ENCODE data around the gene SPEF2. TPM values are rescaled to one million over a fixed set of nuclear protein-coding genes. Genes with fewer than 3 reads are reported as not detected.

The SPEF2 gene
- polyA plus RNA-seq, 1 donor from 2014 or later: 18.5 TPM

DNA sequence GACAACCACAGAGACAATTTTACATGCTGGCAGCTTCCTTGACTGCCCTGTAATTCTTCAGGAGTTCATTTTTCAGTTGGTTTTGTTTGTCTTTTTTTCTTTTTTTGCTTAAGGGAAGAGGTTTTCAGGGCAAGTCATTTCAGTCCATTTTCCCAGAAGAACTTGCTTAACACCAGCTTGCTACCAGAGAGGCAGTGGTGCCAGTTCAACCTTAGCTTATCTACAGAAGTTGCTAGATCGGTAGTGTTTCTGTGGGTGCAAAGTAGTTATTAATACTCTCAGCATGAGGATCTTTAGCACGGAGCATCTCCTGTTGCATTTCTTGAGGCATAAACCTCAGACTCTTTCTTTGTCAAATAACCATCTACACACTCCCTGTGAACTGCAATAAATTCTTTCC lies 1.1 kb downstream of the SPEF2 start:
- Histone ChIP-seq H3K9ac (ENCODE audit: low read length) (no peak overlapping the region), H3K36me3 (ENCODE audit: insufficient read depth, low read length) (no peaks in the 10 kb centered on the region), H3K27me3 (ENCODE audit: insufficient read depth, low read depth, low read length) (no peaks in the 10 kb centered on the region), H3K4me2 (ENCODE audit: low read length) (peak overlapping the region; percentile 60), H3K79me2 (replicated peaks; ENCODE audit: insufficient read depth, low read length) (no peaks in the 10 kb centered on the region), H2AFZ (ENCODE audit: low read depth, low read length) (no peak overlapping the region), H3K9me2 (ENCODE audit: insufficient read depth, low read length) (no peaks in the 10 kb centered on the region), H3F3A (ENCODE audit: insufficient read depth, low read length, poor library complexity, severe bottlenecking) (no peaks in the 10 kb centered on the region), H3K4me3 (ENCODE audit: low read length) (peak overlapping the region; percentile 89), H4K20me1 (ENCODE audit: insufficient read depth) (no peaks in the 10 kb centered on the region), H3K27ac (ENCODE audit: low read length) (no peak overlapping the region), H3K9me3 (ENCODE audit: low read length) (no peaks in the 10 kb centered on the region)
- no peak for TF ChIP-seq TAF1 (IDR thresholded peaks at IDR 0.05; ENCODE audit: low read depth)
- TF ChIP-seq, protein P1, sequence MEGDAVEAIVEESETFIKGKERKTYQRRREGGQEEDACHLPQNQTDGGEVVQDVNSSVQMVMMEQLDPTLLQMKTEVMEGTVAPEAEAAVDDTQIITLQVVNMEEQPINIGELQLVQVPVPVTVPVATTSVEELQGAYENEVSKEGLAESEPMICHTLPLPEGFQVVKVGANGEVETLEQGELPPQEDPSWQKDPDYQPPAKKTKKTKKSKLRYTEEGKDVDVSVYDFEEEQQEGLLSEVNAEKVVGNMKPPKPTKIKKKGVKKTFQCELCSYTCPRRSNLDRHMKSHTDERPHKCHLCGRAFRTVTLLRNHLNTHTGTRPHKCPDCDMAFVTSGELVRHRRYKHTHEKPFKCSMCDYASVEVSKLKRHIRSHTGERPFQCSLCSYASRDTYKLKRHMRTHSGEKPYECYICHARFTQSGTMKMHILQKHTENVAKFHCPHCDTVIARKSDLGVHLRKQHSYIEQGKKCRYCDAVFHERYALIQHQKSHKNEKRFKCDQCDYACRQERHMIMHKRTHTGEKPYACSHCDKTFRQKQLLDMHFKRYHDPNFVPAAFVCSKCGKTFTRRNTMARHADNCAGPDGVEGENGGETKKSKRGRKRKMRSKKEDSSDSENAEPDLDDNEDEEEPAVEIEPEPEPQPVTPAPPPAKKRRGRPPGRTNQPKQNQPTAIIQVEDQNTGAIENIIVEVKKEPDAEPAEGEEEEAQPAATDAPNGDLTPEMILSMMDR (IDR thresholded peaks at IDR 0.05; ENCODE audit: poor library complexity, severe bottlenecking): no peak
- TF ChIP-seq RAD21 (conservative IDR thresholded peaks at IDR 0.05): no peak
- no peak for TF ChIP-seq MXI1 (conservative IDR thresholded peaks at IDR 0.05; ENCODE audit: poor library complexity, severe bottlenecking)
- TF ChIP-seq EZH2 (IDR thresholded peaks at IDR 0.05; ENCODE audit: borderline replicate concordance, insufficient read depth, low read length, poor library complexity, severe bottlenecking): no peak
- no peak for TF ChIP-seq EP300 (conservative IDR thresholded peaks at IDR 0.05; ENCODE audit: poor library complexity, severe bottlenecking)
- TF ChIP-seq POLR2AphosphoS5 (IDR thresholded peaks at IDR 0.05): no peak
- TF ChIP-seq, protein P2, sequence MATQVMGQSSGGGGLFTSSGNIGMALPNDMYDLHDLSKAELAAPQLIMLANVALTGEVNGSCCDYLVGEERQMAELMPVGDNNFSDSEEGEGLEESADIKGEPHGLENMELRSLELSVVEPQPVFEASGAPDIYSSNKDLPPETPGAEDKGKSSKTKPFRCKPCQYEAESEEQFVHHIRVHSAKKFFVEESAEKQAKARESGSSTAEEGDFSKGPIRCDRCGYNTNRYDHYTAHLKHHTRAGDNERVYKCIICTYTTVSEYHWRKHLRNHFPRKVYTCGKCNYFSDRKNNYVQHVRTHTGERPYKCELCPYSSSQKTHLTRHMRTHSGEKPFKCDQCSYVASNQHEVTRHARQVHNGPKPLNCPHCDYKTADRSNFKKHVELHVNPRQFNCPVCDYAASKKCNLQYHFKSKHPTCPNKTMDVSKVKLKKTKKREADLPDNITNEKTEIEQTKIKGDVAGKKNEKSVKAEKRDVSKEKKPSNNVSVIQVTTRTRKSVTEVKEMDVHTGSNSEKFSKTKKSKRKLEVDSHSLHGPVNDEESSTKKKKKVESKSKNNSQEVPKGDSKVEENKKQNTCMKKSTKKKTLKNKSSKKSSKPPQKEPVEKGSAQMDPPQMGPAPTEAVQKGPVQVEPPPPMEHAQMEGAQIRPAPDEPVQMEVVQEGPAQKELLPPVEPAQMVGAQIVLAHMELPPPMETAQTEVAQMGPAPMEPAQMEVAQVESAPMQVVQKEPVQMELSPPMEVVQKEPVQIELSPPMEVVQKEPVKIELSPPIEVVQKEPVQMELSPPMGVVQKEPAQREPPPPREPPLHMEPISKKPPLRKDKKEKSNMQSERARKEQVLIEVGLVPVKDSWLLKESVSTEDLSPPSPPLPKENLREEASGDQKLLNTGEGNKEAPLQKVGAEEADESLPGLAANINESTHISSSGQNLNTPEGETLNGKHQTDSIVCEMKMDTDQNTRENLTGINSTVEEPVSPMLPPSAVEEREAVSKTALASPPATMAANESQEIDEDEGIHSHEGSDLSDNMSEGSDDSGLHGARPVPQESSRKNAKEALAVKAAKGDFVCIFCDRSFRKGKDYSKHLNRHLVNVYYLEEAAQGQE (IDR thresholded peaks at IDR 0.05; ENCODE audit: borderline replicate concordance): no peak

DNA sequence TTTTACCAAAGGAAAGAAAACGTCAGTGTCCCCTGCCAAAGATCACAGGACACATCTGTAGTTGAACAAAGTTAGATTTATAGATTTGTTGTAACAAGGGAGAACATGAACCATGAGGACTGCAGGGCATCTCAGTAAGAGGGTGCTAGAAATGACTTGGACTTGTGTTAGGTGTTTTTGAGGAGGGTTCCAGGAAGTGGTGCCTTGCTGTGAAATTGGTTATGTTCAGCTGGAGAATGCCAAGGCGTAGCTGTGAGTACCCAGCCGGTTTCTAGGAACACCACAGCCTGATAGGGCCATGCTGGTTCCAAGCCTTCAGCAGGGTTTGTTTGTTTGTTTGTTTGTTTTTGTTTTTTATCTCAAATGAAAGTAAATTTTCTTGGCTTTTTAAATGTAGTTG lies 5.3 kb downstream of the SPEF2 start:
- no peaks in the 10 kb centered on the region for H3K79me2 ChIP-seq (replicated peaks; ENCODE audit: insufficient read depth, low read length)
- H3K4me2 ChIP-seq (ENCODE audit: low read length): no peak overlapping the region
- H3K27me3 ChIP-seq (ENCODE audit: insufficient read depth, low read depth, low read length): no peaks in the 10 kb centered on the region
- H3K36me3 ChIP-seq (ENCODE audit: insufficient read depth, low read length): no peaks in the 10 kb centered on the region
- no peak overlapping the region for H3K9ac ChIP-seq (ENCODE audit: low read length)
- H2AFZ ChIP-seq (ENCODE audit: low read depth, low read length): no peak overlapping the region
- TF ChIP-seq, protein P2 (IDR thresholded peaks at IDR 0.05; ENCODE audit: borderline replicate concordance): no peak
- TF ChIP-seq POLR2AphosphoS5 (IDR thresholded peaks at IDR 0.05): no peak
- no peak for TF ChIP-seq RAD21 (conservative IDR thresholded peaks at IDR 0.05)
- no peak for TF ChIP-seq EP300 (conservative IDR thresholded peaks at IDR 0.05; ENCODE audit: poor library complexity, severe bottlenecking)
- TF ChIP-seq, protein P1 (IDR thresholded peaks at IDR 0.05; ENCODE audit: poor library complexity, severe bottlenecking): no peak
- TF ChIP-seq MXI1 (conservative IDR thresholded peaks at IDR 0.05; ENCODE audit: poor library complexity, severe bottlenecking): no peak
- TF ChIP-seq SMC3 (conservative IDR thresholded peaks at IDR 0.05; ENCODE audit: poor library complexity): no peak
- TF ChIP-seq TAF1 (IDR thresholded peaks at IDR 0.05; ENCODE audit: low read depth): no peak
- TF ChIP-seq EZH2 (IDR thresholded peaks at IDR 0.05; ENCODE audit: borderline replicate concordance, insufficient read depth, low read length, poor library complexity, severe bottlenecking): no peak
- H4K20me1 ChIP-seq (ENCODE audit: insufficient read depth): no peaks in the 10 kb centered on the region
- no peaks in the 10 kb centered on the region for H3F3A ChIP-seq (ENCODE audit: insufficient read depth, low read length, poor library complexity, severe bottlenecking)
- H3K9me2 ChIP-seq (ENCODE audit: insufficient read depth, low read length): no peaks in the 10 kb centered on the region
- no peaks in the 10 kb centered on the region for H3K9me3 ChIP-seq (ENCODE audit: low read length)
- no peak overlapping the region for H3K27ac ChIP-seq (ENCODE audit: low read length)
- no peak overlapping the region for H3K4me3 ChIP-seq (ENCODE audit: low read length)

All from neural cell (in vitro differentiated cells).